HL-60 (cell line): ENCODE results near the gene CDC73.

ENCODE experiments used
- CTCF ChIP-seq: IDR thresholded peaks from one replicate; pipeline ENCODE4 v1.5.1; 2011; ENCODE audit warnings: low read length, control low read depth, inconsistent platforms; ENCODE audit not compliant: insufficient read depth
- GABPA ChIP-seq: IDR thresholded peaks from 2 replicates; pipeline ENCODE4 v1.6.1; 2012; ENCODE audit warnings: low read depth
- POLR2AphosphoS5 ChIP-seq: IDR thresholded peaks from 2 replicates; pipeline ENCODE4 v1.6.1; 2012; ENCODE audit warnings: low read depth
- REST ChIP-seq: IDR thresholded peaks from 2 replicates; pipeline ENCODE4 v1.6.1; 2012; ENCODE audit warnings: low read depth; ENCODE audit not compliant: insufficient replicate concordance
- SPI1 ChIP-seq: IDR thresholded peaks from 2 replicates; pipeline ENCODE4 v1.6.1; 2012; ENCODE audit warnings: low read depth, mild to moderate bottlenecking, borderline replicate concordance

- TF ChIP-seq GABPA (no peak), POLR2AphosphoS5 (no peak), CTCF (no peak), REST (no peak), SPI1 (no peak)
These were observed 21.5 kb downstream of the CDC73 start for GRCh38 chr1:193143285-193143684.
